22Rv1 (cell line): ENCODE results near the gene MRPS14.

ENCODE experiments used
- H3K27ac ChIP-seq: fragments of 450-650 bp; 2 replicates; pipeline ENCODE4 v1.5.1; 2017
- CTCF ChIP-seq: fragments of 450-650 bp; IDR thresholded peaks from 2 replicates; pipeline ENCODE4 v1.5.1; 2017; ENCODE audit warnings: mild to moderate bottlenecking
- ZFX ChIP-seq: fragments of 450-650 bp; IDR thresholded peaks from 2 replicates; pipeline ENCODE4 v1.6.1; 2017; ENCODE audit warnings: antibody characterized with exemption, borderline replicate concordance

The MRPS14 gene

GRCh38 chr1:175023043-175023921, at the start of gene MRPS14:
Gene MRPS14 (minus strand): TSS chr1:175023425. CDS start chr1:175023408, 17 bp downstream.
- no peak for TF ChIP-seq CTCF
- TF ChIP-seq ZFX: no peak

DNA sequence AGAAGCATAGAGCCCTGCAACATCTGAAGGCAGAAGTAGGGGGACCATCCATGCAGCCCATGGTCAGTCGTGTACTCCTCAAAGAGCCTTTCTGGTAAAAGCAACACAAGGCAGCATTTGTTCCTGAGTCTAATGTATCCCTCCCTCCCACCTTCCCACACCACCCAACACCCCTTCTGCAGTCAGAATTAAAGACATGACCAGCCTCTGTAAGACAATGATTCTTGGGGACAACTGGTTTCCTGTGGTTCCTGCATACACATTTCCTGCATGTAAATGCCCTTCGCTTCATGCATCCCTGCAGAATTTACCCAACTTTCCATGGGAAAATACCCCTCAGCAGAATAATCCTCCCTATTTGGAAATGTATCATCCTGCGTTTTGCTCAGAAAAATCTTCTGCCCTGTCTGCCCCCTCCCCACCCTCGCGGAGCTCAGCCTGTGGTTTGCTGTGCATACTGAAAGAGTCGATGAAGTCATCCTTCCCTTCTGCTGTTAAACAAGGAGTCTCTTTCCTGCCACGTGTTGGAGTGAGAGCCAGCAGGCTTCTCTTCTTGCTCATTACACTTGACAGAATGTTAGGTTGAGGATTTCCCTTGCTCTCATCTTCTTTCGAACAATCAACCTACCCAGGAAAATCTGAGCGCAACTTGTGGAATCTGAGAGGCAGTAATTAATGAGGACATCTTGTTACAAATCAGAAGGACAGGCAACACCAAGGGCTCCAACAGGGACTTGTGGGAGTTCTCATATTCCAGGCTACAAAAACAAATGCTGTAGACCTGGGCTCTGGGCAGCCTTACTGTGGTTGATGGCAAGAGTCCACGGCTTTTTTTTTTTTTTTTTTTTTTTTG, 49.1 kb upstream of the MRPS14 start:
- H3K27ac ChIP-seq: no peak overlapping the region
- TF ChIP-seq CTCF (no peak), ZFX (no peak)

More at GRCh38 chr1:175023043-175023921, at the start of gene MRPS14:
- peak within 1 kb of the TSS; percentile 77 for H3K27ac ChIP-seq

GRCh38 chr1:175071276-175071943, 48.2 kb upstream of the MRPS14 start:
- H3K27ac ChIP-seq: no peak overlapping the region
- TF ChIP-seq CTCF (no peak), ZFX (no peak)

GRCh38 chr1:175070818-175071217, 47.6 kb upstream of the MRPS14 start:
- TF ChIP-seq ZFX (no peak), CTCF (no peak)
- H3K27ac ChIP-seq: no peak overlapping the region

GRCh38 chr1:175067362-175068106, 44.3 kb upstream of the MRPS14 start, which contains the start of gene TNN:
Gene TNN (plus strand): TSS chr1:175067833. CDS start chr1:175077419, 9,586 bp downstream.
- no peak within 1 kb of the TSS for H3K27ac ChIP-seq
- no peak for TF ChIP-seq CTCF
- TF ChIP-seq ZFX: no peak

GRCh38 chr1:175062858-175063257, 39.6 kb upstream of the MRPS14 start:
- H3K27ac ChIP-seq: no peak overlapping the region
- TF ChIP-seq CTCF (no peak), ZFX (no peak)
